ENCODE results near the gene GBP5. TPM values are rescaled to one million over a fixed set of nuclear protein-coding genes. Genes with fewer than 3 reads are reported as not detected.
"Not testable (repeated sequence)": the region's sequence is repeated elsewhere in the genome, so short reads cannot be mapped to it uniquely, and the experiment has no call there.

GBP5 gene
- total RNA-seq, 1 donor from 2014 or later, result 5.4 TPM

GRCh38 chr1:89286549-89287180 is 14.0 kb upstream of the GBP5 start:
- DNase-seq, result no peak
- H3K4me1 ChIP-seq, result peaks cover 15% of the 10 kb centered on the region
- no peaks in the 10 kb centered on the region for H3K9me3 ChIP-seq
- intact Hi-C loops (cut with DNase I), result no loop called here
- H3K27me3 ChIP-seq, result no peaks in the 10 kb centered on the region
- peak; percentile 15 for ATAC-seq
- H3K36me3 ChIP-seq, result no peaks in the 10 kb centered on the region
- TF ChIP-seq, protein P1, sequence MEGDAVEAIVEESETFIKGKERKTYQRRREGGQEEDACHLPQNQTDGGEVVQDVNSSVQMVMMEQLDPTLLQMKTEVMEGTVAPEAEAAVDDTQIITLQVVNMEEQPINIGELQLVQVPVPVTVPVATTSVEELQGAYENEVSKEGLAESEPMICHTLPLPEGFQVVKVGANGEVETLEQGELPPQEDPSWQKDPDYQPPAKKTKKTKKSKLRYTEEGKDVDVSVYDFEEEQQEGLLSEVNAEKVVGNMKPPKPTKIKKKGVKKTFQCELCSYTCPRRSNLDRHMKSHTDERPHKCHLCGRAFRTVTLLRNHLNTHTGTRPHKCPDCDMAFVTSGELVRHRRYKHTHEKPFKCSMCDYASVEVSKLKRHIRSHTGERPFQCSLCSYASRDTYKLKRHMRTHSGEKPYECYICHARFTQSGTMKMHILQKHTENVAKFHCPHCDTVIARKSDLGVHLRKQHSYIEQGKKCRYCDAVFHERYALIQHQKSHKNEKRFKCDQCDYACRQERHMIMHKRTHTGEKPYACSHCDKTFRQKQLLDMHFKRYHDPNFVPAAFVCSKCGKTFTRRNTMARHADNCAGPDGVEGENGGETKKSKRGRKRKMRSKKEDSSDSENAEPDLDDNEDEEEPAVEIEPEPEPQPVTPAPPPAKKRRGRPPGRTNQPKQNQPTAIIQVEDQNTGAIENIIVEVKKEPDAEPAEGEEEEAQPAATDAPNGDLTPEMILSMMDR (IDR thresholded peaks at IDR 0.05), result no peak
- H3K4me3 ChIP-seq, result peak overlapping the region; percentile 15
- peak overlapping the region; percentile 8 for H3K27ac ChIP-seq

DNA sequence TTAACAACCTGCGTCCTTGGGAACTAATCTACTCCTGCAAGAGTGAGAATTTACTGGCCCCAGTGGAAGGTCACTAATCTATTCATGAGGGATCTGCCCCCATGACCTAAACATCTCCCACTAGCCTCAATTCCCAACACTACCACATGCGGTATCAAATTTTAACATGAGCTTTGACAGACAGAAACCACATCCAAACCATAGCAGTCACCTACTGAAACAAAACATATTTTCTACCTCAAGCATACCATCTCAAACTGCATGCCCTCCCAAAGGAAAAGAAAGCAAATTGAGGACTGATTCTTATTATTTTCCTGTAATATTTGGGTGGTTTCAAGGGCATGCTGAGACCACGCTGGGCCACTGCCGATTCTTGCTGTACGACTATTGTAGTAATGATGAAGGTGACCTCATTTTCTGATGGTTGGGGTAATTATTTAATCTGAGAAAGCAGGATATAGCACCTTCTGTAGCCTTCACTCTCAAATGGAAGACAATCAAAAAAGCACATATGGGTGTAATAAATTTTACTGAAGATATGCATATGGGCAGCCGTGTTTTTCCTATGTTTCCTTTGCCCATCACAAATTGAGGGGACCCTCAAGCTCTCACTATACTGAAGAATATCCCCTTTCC is 13.2 kb upstream of the GBP5 start:
- no peak overlapping the region for H3K4me3 ChIP-seq
- no peaks in the 10 kb centered on the region for H3K27me3 ChIP-seq
- intact Hi-C loops (cut with DNase I), result no loop called here
- TF ChIP-seq, protein P1 (IDR thresholded peaks at IDR 0.05), result no peak
- peaks cover 15% of the 10 kb centered on the region for H3K4me1 ChIP-seq
- H3K9me3 ChIP-seq, result no peaks in the 10 kb centered on the region
- ATAC-seq, result no peak
- no peaks in the 10 kb centered on the region for H3K36me3 ChIP-seq
- H3K27ac ChIP-seq, result peak overlapping the region; percentile 8
- DNase-seq, result no peak

GRCh38 chr1:89284078-89284763 is 11.6 kb upstream of the GBP5 start:
- intact Hi-C loops (cut with DNase I); H3K4me3 ChIP-seq; H3K27me3 ChIP-seq; ATAC-seq; H3K27ac ChIP-seq; H3K36me3 ChIP-seq; H3K9me3 ChIP-seq; DNase-seq: not testable (repeated sequence)
- H3K4me1 ChIP-seq, result peaks cover 15% of the 10 kb centered on the region

DNA sequence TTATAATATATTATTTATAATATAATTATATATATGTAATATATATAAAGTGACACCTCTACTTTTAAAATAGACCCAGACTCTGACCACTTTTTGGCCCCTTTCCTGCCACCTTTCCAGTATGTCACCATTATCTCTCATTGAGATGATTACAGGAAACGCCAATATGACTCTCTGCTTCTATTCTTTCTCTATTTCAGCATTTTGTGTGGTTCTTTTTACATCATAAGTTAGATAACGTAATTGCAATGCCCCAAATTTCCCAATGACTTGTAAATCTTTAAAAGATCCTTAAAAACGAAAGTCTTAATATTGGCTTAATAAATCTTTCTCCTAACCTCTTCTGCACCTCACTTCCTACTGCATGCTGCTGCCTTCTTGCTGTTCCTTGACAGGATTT is 8.1 kb upstream of the GBP5 start:
- Histone ChIP-seq H3K4me1 (no peaks in the 10 kb centered on the region), H3K9me3 (no peaks in the 10 kb centered on the region), H3K4me3 (no peak overlapping the region), H3K27ac (no peak overlapping the region), H3K36me3 (no peaks in the 10 kb centered on the region), H3K27me3 (no peaks in the 10 kb centered on the region)
- DNase-seq, result no peak
- no peak for ATAC-seq
- intact Hi-C loops (cut with DNase I), result no loop called here
- TF ChIP-seq, protein P1 (IDR thresholded peaks at IDR 0.05), result no peak

DNA sequence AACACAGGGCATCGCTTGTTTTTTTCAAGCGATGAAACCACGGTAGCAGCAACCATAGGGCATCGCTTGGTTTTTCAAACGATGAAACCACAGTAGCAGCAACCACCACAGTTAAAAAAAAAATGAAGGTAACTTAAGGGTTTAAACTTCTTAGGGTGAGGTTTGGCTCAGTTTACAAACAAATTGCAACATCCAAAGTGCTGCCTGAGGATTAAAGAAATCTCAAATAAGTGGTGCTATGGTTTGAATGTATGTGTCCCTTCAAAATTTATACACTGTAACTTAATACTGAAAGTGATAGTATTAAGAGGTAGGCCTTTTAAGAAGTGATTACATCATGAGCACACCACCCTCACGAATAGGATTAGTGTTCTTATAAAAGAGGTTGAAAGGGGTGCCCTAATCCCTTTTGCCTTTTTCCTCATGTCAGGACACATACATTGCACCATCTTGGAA is 6.4 kb upstream of the GBP5 start:
- no peak overlapping the region for H3K4me3 ChIP-seq
- peaks cover 7% of the 10 kb centered on the region for H3K4me1 ChIP-seq
- H3K36me3 ChIP-seq, result no peaks in the 10 kb centered on the region
- ATAC-seq, result no peak
- H3K27ac ChIP-seq, result no peak overlapping the region
- H3K27me3 ChIP-seq, result no peaks in the 10 kb centered on the region
- TF ChIP-seq, protein P1 (IDR thresholded peaks at IDR 0.05), result no peak
- no peak for DNase-seq
- intact Hi-C loops (cut with DNase I), result loop anchor here (10.0 kb wide), 1 partner anchor 76 kb away; no protein-coding TSS in a partner anchor
- H3K9me3 ChIP-seq, result no peaks in the 10 kb centered on the region

DNA sequence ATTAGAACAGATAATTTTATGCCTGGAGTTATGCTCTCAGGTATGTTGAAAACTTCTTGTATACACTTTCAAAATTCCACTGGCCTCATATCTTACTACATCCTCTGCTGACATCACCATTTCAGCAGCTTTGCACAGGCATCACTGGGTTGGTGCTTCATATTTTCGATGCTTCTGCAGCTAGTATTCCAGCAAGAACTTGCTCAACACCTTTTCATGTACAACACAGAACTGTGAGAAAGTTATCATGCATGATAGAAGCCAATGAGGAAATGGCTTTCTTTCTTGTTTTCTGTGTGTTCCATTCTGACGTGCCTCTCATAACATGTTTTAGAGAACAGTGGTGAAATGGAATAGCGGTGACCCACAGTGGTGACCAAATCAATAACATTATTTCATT is 5.1 kb upstream of the GBP5 start:
- intact Hi-C loops (cut with DNase I), result loop anchor here (10.0 kb wide), 1 partner anchor 77 kb away; no protein-coding TSS in a partner anchor
- TF ChIP-seq, protein P1 (IDR thresholded peaks at IDR 0.05), result no peak
- no peaks in the 10 kb centered on the region for H3K36me3 ChIP-seq
- DNase-seq (no peak), ATAC-seq (no peak)
- H3K27me3 ChIP-seq, result no peaks in the 10 kb centered on the region
- no peak overlapping the region for H3K4me3 ChIP-seq
- H3K27ac ChIP-seq, result no peak overlapping the region
- H3K4me1 ChIP-seq, result peaks cover 7% of the 10 kb centered on the region
- no peaks in the 10 kb centered on the region for H3K9me3 ChIP-seq
